ENCODE measurements around the gene ADISSP. TPM values are rescaled to one million over a fixed set of nuclear protein-coding genes. Genes with fewer than 3 reads are reported as not detected.

The ADISSP gene
- total RNA-seq, 4 donors from 2014 or later: 36.1 to 74.7 (median 59.3) TPM

- Histone ChIP-seq H3K27me3 (peaks cover 26% of the 10 kb centered on the region), H3K27ac (no peak overlapping the region), H3K9me3 (no peaks in the 10 kb centered on the region), H3K4me3 (peak overlapping the region in 1 of 2 donors; percentile 45), H3K36me3 (peaks cover 0 to 63% of the 10 kb centered on the region in 2 donors), H3K4me1 (peaks cover 0 to 41% (median 6%) of the 10 kb centered on the region in 3 donors)
- WGBS, 2 donors (ENCODE audit: low coverage in 1 of 2): 73 to 87% methylated on average over 3 to 5 of the region's 31 CpGs
- no peak for ATAC-seq
- TF ChIP-seq POLR2A (IDR thresholded peaks at IDR 0.05) (no peak), POLR2AphosphoS5 (IDR thresholded peaks at IDR 0.05) (no peak), CTCF (IDR thresholded peaks at IDR 0.05) (no peak), EP300 (IDR thresholded peaks at IDR 0.05) (no peak)
These were observed 16.3 kb downstream of the ADISSP start for GRCh38 chr20:3751305-3751674.

- peaks cover 38% of the 10 kb centered on the region for H3K27me3 ChIP-seq
- H3K36me3 ChIP-seq: peaks cover 0 to 54% of the 10 kb centered on the region in 2 donors
- WGBS, 2 donors (ENCODE audit: low coverage in 1 of 2): 15 to 44% methylated on average over 4 to 5 of the region's 72 CpGs
- H3K4me1 ChIP-seq: peaks cover 0 to 47% (median 6%) of the 10 kb centered on the region in 3 donors
- ATAC-seq: no peak
- H3K4me3 ChIP-seq: peak overlapping the region in 1 of 2 donors; percentile 8
- H3K9me3 ChIP-seq: no peaks in the 10 kb centered on the region
- no peak overlapping the region for H3K27ac ChIP-seq
- no peak for TF ChIP-seq EP300 (IDR thresholded peaks at IDR 0.05)
- TF ChIP-seq CTCF (IDR thresholded peaks at IDR 0.05): peak in 3 of 4 experiments; percentile 38 to 80 (median 58)
These were observed 17.6 kb downstream of the ADISSP start for GRCh38 chr20:3749689-3750531.

- Histone ChIP-seq H3K9me3 (no peaks in the 10 kb centered on the region), H3K4me1 (peaks cover 0 to 50% (median 6%) of the 10 kb centered on the region in 3 donors), H3K4me3 (no peak overlapping the region), H3K27ac (no peak overlapping the region), H3K36me3 (peaks cover 0 to 47% of the 10 kb centered on the region in 2 donors), H3K27me3 (peaks cover 44% of the 10 kb centered on the region)
- no peak for ATAC-seq
- 60 to 73% methylated on average over 1 to 8 of the region's 24 CpGs for WGBS, 2 donors (ENCODE audit: low coverage in 1 of 2)
- no peak for TF ChIP-seq POLR2AphosphoS5 (IDR thresholded peaks at IDR 0.05)
- TF ChIP-seq POLR2A (IDR thresholded peaks at IDR 0.05): no peak
- no peak for TF ChIP-seq EP300 (IDR thresholded peaks at IDR 0.05)
- no peak for TF ChIP-seq CTCF (IDR thresholded peaks at IDR 0.05)
These were observed 18.4 kb downstream of the ADISSP start for GRCh38 chr20:3749087-3749688.

GRCh38 chr20:3748073-3748472 is 19.5 kb downstream of the ADISSP start:
- H3K27ac ChIP-seq: no peak overlapping the region
- no peak overlapping the region for H3K4me3 ChIP-seq
- peaks cover 0 to 39% (median 6%) of the 10 kb centered on the region in 3 donors for H3K4me1 ChIP-seq
- peaks cover 48% of the 10 kb centered on the region for H3K27me3 ChIP-seq
- no peaks in the 10 kb centered on the region for H3K9me3 ChIP-seq
- no peak for TF ChIP-seq CTCF (IDR thresholded peaks at IDR 0.05)
- TF ChIP-seq POLR2AphosphoS5 (IDR thresholded peaks at IDR 0.05): no peak
- no peak for TF ChIP-seq EP300 (IDR thresholded peaks at IDR 0.05)
- no peak for TF ChIP-seq POLR2A (IDR thresholded peaks at IDR 0.05)
- H3K36me3 ChIP-seq: peaks cover 0 to 49% of the 10 kb centered on the region in 2 donors
- ATAC-seq: no peak
- WGBS, 2 donors (ENCODE audit: low coverage in 1 of 2): no CpG with 5 or more reads among the region's 16 CpGs

Data from gastroesophageal sphincter (tissue), 4 donors.